GM12878 (cell line): ENCODE data around the gene THAP4. TPM values are rescaled to one million over a fixed set of nuclear protein-coding genes. Genes with fewer than 3 reads are reported as not detected.

Experiments used
- CHD4 ChIP-seq: fragments of 200-600 bp; sonication (generic); IDR thresholded peaks from 2 replicates; pipeline ENCODE4 v1.6.1; 2016; ENCODE audit warnings: mild to moderate bottlenecking
- CUX1 ChIP-seq: IDR thresholded peaks from 2 replicates; pipeline ENCODE4 v1.6.1; 2012; ENCODE audit warnings: improper control_type of control experiment, low read depth, low read length; ENCODE audit not compliant: insufficient replicate concordance
- EGR1 ChIP-seq, 2 experiments: IDR thresholded peaks; 1 replicate in 1 of 2; 2 replicates in 1 of 2; pipeline ENCODE4 v1.6.1; 2011 to 2012; ENCODE audit warnings: low read depth in 2 of 2, low read length in 2 of 2, borderline replicate concordance in 1 of 2, mild to moderate bottlenecking in 1 of 2, moderate library complexity in 1 of 2
- FOXM1 ChIP-seq: IDR thresholded peaks from 2 replicates; pipeline ENCODE4 v1.6.1; 2012; ENCODE audit warnings: low read depth, mild to moderate bottlenecking, inconsistent platforms, low read length, moderate library complexity
- MXI1 ChIP-seq: fragments of 150-350 bp; IDR thresholded peaks from 2 replicates; pipeline ENCODE4 v1.6.1; 2011; ENCODE audit warnings: low read depth, mild to moderate bottlenecking, inconsistent platforms, low read length, improper control_type of control experiment
- SP1 ChIP-seq: IDR thresholded peaks from one replicate; pipeline ENCODE4 v1.6.1; 2011; ENCODE audit warnings: low read depth, low read length
- SRF ChIP-seq, 2 experiments: IDR thresholded peaks; 2 replicates each; pipeline ENCODE4 v1.6.1; 2011; ENCODE audit warnings: low read depth in 2 of 2, low read length in 2 of 2, mild to moderate bottlenecking in 1 of 2, moderate library complexity in 1 of 2
- polyA plus RNA-seq, 11 experiments: library from polyadenylated mRNA; depleted of rRNA in 4 of 11; unstranded in 6 of 11; stranded (reverse) in 5 of 11; fragments of >200 nt; fragmentation: Nextera tagmentation in 4 of 11; fragmentation: Illumina TruSeq in 1 of 11; extraction: Ambion mirVana in 4 of 11; extraction: Trizol in 1 of 11; gene quantifications; 1 replicate in 1 of 11; 2 replicates in 10 of 11; pipeline versions ENCODE4 v1.2.1 to v1.2.3, GENCODE V29; 2011 to 2016; ENCODE audit warnings: inconsistent platforms in 2 of 11, missing spikeins in 2 of 11, low read depth in 1 of 11
- total RNA-seq, 4 experiments: library from RNA; depleted of rRNA in 3 of 4; stranded (reverse); fragments of >200 nt in 3 of 4; fragmentation: Illumina TruSeq in 1 of 4; extraction: Trizol in 1 of 4; gene quantifications; 2 replicates each; pipeline versions ENCODE4 v1.2.1 to v1.2.3, GENCODE V29; 2013 to 2021

Gene THAP4
- total and polyA plus RNA-seq, 10 of the 15 experiments (the other 5 are each of a cell fraction or from before 2014, with no cell fraction given): 12.9 to 67.7 (median 44.5) TPM

- TF ChIP-seq FOXM1 (no peak), EGR1 (IDR thresholded peaks at IDR 0.05; ENCODE audit: borderline replicate concordance in 1 of 2, low read depth in 2 of 2, low read length in 2 of 2) (no peak), MXI1 (no peak), SRF (IDR thresholded peaks at IDR 0.05; ENCODE audit: low read depth in 2 of 2, low read length in 2 of 2) (no peak), CHD4 (no peak), CUX1 (no peak), SP1 (no peak)
These were observed 57.7 kb downstream of the THAP4 start (continued) for GRCh38 chr2:241579281-241579680.
